NCI-H2196 treated with DMSO at 0.1 percent for 48 hours (cell line): Measurements from ENCODE around the gene IRF2BP2.
A peak's percentile ranks its signal among the peaks of the same experiment; 100 is the strongest.

Experiments
- DNase-seq: peaks from one replicate; lab custom pipeline; 2025; ENCODE audit not compliant: unreplicated experiment; lab: John Stamatoyannopoulos, UW

The IRF2BP2 gene

DNA sequence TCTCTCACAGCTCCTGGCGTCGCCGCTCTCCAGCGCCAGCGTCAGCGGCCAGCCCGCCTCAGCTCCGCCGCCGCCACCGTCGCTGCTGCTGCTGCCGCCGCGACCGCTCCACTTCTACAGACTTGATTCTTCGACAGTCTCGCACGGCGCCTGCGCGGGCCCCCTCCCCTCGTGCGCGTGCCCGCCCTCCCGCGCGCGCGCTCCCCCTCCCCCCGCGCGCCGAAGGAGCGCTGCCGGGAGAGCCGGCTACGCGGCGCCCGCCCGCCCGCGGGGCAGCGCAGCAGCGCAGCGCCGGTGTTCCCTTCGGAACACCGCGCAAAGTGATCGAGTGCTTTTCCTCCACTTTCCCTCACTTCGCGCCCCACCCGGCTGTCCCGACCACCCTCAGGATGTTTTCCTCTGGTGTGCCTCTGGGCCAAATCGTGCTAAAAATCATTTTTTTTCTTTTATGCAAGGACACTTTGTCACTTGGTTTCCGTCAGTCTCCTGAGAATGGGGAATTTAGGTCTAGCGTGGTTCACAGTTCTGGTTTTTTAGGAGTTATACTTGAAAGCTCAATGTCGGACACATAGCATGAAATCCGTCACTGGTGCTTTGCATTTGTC is at the start of gene IRF2BP2:
TSS of gene IRF2BP2 (minus strand) at position 118 of the 605 bp plus-strand sequence. CDS start 684 bp downstream, outside the sequence.
- DNase-seq, result peak; percentile 51

DNA sequence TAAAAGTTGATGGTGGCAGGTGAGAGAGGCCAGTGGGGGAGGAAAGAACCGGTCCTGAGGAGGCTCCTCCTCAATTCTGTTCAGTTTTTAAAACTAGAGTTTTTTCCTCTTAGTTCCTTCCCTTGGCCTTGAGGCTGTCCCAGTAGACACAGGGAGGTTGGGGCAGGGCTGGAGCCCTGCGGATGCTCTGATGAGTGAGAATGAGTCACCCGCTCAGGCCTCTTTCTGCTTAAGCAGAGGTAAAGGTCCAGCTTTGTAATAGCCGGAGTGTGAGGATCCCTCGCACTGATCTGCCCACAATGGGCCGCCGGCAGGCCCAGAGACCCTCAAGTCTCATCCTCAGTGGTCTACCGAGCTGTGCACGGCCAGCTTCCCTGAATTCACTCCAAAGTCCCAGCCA is 49.6 kb upstream of the IRF2BP2 start:
- no peak for DNase-seq

DNA sequence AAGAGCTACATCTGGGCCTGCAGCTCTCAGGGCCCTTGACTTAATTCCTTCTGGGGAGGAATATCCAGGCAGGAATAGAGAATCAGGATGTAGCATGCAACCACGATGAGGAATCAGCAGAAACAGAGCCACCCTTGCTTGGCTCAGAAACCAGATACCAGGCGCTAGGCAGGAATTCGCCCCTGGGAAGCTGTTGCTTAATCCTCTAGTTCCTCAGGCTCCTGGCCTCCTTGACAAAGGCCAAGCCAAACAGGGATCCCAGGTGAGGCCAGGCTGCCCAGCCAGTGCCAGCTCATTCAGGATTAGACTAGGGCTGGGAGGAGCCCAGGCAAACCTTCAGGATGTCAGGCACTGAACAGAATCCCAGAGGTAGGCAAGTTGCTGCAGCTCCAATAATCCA is 48.2 kb upstream of the IRF2BP2 start:
- no peak for DNase-seq

DNA sequence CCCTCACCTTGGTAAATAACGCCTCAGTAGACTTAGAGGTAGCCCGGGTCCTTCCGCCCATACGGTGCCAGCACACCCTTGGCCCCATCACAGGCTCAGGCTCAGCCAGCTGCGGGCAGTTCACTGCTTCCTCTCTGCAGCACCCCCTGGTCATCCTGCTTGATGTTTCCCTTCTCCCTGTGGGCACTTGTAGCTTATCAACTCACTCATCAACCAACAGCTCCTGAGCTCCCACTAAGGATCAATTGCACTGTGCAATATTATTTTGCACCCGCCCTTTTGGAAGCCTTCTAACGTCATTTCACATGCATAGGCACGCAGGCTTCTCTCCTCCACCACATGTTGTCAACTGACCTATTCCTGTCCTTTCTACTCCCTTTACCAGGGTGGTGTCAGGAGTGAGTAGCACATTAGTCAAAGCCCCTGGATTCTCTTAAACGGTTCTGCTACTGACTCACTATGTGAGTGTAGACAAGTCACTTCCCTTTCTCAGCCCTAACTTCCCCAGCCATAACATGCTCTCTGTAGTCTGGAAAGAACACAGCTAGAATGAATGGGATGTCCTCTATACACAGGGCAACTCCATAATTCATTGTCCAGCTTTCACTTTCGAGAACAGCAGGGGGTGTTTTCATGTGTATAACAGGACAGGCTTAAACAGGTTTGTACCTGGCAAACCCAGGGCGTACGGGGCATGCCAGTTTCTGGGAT is 47.1 kb upstream of the IRF2BP2 start:
- no peak for DNase-seq

DNA sequence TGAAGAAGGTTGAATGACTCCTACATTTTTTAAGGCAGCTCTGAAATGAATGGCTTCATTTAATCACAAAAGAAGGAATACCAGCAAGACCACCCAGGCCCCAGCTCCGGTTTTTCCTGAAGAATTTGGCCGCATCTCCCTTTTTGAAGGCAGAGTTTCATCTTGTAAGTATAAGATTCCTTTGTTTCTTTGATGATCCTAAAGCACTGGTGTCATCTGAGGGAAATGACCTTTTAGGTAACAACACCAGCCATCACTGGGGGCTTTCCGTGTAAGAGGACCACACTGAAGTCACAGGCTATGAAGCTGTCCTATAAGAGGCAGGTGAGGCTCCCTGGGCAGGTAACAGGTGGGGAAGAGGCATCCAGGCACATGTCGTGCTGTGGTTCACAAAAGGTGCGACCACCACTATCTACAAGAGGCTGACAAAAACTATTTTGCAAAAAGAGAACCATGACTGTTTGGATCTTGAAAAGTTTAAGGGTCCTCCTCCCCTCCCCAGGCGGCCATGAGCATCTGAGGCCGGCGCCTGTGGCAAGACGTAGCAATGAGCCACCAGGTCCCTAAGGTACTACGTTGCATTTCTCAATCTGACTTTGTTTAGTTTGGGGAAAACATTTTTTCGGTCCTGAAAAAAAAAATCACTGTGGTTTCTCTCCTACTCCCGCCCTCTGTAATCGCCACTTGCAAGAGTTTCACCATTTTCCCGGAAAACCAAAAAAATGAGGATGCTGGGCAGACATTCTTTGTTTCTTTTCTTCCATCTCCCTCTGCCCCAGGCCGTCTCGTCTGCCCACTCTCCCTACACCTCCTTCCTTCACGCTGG is 46.3 kb upstream of the IRF2BP2 start:
- no peak for DNase-seq

DNA sequence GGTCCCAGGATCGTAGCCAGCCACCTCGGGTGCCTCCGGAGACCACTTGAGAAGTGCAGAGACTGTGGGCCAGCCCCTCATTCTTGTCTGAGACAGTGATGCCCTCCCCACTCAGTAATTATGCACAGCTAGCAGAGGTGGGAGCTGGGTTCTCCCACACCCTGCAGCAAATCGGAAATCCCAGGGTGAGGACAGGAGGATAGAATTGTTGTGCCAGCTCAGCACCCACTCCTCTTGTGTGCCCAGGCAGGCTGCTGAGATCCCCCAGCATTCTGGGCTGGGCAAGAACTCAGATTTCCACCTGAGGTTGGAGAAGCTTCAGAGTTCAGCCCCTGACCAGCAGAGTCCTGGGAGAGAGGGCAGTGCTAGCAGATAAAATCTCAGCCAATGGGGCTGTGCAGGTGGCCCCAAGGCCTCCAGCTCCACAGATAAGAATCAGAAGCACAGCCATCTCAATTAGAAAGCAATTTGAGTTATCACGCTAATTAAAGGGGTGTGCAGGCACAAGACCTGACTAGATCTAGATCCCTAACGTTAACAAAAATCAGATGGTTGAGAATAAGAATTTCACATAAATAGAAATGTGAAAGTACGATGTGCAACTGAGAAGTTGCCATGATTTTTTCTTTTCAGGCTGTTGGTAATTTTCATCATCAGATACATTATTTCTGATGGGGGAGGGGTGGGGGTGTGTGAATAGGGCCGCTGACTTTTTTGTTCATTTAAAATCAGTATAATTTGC is 45.5 kb upstream of the IRF2BP2 start:
- DNase-seq, result no peak

DNA sequence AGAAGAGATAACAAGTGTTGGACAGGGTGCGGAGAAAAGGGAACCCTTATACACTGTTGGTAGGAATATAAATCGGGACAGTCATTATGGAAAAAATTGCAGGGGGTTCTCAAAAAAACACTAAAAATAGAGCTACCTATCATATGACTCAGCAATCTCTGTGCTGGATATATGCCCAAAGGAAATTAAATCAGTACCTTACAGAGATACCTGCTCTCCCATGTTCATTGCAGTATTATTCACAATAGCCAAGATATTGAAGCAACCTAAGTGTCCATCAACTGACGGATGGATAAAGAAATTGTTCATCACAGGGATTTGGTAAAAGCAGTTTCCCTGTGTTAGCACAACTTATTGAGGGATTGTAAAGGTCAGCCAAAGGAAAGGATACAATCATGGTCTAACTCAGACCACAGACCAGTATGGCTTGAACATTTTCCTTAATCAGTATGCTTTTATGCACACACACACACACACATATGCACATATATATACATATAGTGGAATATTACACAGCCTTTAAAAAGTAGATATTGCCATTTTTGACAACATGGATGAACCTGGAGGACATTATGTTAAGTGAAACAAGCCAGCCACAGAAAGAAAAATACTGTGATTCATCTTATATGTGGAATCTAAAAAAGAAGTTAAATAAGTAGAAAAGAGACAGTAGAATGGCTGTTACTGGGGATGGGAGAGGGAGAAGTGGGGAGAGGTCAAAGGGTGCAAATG is 44.2 kb upstream of the IRF2BP2 start:
- DNase-seq, result no peak

DNA sequence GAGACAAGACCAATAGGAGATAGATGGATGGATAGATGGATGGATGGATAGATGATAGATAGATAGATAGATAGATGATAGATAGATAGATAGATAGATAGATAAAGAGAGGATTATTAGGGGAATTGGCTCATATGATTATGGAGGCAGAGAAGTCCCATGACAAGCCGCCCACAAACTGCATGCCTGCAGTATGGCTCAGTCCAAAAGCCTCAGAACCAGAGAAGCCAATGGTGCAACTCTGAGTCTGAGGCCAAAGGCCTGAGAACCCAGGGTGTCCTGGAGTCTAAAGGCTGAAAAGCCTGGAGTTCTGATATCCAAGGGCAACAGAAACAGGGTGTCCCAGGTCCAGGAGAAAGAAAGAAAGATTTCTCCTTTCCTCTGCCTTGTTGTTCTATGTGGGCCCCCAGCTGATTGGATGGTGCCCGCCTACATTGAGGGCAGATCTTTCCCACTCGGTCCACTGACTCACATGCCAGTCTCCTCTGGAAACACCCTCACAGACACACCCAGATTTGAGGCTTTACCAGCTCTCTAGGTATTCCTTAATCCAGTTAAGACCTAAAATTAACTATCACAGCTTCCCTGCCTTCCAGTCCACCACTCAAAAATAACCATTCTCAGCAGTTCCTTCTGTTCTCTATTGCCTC is 39.6 kb upstream of the IRF2BP2 start:
- DNase-seq, result no peak

DNA sequence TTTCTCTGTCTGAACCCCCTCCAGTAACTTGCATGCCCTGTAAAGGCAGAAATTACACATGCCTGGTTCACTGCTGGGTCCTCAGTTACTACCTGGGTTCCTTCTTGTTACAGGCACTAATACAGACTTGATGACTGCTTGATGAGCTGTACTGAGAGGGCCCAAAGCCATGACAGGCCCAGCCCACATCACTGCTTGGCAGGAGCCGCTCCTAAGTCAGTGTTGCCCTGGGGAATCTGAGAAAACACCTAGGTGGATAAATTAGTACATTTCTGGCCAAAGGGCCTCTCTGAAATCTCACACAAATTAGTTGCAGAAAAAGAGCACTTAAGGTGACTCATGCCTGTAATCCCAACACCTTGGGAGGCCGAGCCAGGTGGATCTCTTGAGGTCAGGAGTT is 37.8 kb upstream of the IRF2BP2 start:
- DNase-seq, result no peak

DNA sequence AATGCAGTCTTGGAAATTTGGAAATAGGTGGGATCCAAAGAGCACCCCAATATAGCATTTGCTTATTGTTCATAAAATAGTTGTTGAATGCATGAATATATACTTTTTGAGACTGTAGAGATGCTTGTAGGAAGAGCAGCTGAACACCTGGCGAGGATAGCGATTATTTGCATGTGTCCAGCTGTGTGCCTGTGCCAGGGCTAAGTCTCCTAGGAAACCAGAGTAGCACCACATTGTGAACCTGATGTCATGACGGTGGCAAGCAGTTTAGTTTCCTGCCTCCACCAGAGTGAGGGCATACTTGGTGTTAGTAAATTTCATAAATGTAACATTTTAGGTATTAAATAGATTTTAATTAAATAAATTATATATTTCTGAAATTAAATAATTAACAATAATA is 37.3 kb upstream of the IRF2BP2 start:
- peak; percentile 24 for DNase-seq

DNA sequence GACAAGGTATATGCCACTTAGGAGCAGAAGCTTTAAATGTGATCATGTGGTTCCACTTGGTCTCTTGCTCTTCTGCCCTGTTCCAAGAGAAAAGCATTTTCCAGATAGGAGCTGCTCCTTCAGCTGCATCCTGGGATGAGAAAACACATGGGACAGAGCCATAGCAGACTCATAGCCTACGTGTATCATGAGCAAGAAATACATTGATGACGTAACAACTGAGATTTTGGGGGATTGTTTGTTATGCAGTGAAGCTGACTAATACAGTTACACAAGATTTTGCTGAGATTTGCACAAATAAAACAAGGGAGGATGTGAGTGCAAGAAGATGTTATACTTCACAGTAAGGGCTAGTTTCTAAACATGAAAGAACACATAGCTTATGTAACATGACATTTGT is 36.0 kb upstream of the IRF2BP2 start:
- DNase-seq, result no peak

DNA sequence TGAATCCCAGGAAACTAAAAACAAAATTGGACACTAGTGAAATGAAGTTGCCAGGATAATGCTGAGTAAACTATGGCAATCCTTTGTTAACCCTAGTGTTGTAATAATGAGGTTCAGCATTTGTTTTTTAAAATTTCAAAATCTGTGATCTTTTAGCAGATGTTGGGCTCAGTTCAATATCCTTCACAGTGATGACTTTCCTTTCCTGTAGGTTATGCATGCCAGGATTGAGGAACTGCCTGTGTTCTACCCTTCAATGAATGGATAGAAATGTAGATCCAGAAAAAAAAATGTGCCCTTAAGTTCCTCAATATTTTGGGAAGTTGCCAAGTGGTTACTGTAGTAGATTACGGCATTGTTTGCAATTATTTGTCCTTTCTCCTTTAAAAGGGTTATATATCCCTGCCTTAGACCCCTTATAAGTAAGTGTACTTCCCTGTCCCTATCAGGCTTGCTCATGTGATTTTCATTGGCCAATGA is 35.5 kb upstream of the IRF2BP2 start:
- DNase-seq, result no peak

DNA sequence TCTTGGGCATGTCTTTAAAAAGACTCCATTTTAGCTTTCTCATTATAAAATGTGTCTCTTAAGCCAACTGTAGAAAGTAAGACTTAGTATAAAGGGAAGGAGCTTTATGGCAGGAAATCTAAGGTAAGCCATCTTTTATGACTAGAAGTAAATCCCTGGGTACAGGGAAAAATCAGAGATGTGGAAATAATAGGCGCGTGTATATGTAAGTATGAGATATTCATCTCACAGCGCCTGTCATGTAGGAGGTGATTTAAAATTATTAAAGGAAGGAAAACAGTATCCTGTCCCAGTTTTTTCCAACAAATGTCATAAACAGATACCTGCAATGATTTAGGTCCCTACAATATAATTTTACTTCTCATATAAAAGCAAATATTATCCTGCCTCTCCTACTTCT is 35.0 kb upstream of the IRF2BP2 start:
- no peak for DNase-seq

DNA sequence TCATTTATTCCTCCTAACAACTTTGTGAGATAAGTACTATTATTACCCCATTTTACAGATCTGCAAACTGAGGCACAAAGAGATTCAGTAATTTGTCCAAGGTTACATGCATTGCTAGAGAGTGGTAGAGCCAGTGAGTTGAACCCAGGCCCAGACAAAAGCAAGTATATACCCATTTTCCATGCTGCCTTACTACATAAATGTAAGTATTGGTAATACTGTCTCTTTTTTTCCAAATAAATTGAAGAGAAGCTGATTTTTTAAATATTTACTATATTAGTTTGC is 33.8 kb upstream of the IRF2BP2 start:
- DNase-seq, result no peak

DNA sequence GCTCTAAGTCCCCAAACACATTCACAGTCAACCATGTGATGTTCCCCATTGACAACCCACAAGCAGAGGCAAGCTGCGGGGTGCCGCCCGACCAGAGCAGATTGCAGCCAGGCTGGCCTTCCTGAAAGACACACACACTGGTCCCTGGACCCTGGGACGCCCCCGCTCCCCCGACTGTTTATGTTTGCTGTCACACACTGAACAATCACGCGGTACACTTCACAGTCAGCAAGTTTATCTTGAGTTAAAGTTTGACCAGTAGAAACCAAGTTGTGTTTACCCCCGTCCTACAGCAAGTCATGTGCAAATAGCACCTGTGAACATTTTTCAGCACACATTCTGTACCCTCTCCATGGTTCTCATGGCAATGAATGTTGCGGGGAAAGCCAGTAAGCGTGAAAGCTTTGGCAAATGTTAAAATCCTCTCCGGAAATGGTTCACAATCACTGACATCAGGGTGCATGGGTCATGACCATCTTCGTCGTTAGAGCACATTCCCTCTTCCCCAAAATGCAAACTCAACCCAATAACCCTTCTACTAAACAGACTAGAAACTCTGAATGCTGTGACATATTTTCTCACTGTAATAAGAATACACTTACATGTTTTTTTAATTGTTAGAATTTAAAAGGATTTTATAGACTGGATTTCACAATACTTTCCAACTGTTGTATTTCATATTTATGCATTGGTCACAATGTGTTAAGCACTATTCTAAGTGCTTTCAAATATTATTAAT is 33.3 kb upstream of the IRF2BP2 start:
- DNase-seq, result no peak

DNA sequence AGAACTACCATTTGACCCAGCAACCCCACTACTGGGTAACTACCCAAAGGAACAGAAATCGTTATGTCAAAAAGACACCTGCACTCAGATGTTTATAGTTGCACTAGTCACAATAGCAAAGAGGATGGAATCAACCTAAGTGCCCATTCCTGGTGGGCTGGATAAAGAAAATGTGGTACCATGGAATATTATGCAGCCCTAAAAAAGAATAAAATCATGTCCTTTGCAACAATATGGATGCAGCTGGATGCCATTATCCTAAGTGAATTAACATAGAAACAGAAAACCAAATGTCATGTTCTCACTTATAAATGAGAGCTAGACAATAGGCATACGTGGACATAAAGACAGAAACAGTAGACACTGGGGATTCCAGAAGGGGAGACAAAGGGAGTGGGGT is 32.5 kb upstream of the IRF2BP2 start:
- no peak for DNase-seq

DNA sequence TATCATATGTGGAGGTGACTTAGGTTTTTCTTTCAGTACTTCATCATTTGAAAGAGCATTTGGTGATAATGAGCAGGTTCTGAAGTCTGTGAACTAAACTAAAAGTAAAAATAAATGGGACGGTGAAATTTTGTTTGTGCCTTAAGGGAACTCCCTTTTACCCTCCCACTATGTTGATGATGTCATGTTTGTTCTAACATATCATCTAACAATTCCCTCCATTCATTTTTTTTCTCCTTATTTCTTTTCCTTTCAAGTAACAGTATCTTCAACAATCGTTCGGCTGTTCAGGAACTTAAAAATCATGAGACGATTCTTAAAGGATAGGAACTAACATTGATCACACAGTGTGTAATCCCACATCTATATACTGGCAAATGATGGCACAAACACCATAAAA is 30.0 kb upstream of the IRF2BP2 start:
- DNase-seq, result no peak

DNA sequence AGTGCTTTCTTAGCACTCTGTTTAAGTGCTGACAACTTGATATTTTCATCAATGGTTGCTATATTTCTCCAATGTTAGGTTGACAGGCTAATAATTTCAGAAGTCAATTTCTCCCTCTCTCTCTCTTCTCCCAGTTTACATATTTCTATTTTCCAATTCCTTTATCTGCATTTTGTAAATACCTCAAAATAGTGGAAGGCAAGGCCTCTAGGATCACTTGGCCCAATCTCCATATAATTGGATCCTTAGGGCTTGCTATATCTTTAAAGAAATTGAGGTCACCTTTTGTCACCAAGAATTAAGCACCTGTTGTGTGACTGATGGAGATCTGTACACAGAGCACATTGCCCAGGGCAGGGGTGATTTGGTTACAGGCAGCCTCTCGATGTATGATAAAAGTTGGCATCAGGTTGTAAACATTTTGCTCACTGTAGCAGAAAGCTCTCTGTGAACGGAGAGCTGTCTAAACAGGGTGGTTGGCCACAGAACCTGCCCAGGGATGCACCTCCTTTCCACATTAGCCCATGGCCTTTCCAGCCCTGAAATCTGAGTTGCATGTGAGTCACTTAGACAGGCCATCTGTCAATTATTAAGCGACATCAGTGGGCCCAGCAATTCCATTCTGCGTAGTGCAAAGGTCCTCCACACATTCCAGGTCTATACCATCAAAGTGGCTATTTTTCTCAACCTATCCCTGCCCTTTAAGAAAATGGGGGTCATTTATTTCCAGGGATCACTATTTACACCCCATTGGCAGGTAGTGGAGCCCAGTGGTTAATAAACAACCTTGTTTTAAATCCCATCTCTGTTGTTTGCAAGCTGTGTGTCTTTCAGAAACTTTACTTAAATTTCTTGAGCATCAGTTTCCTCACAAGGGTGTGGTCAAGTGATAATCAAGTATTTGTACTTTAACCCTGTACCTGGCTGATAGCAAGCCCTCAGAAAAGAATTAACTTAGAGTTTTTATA is 29.1 kb upstream of the IRF2BP2 start:
- DNase-seq, result no peak
